ENCODE measurements around the gene HMG20A. TPM values are rescaled to one million over a fixed set of nuclear protein-coding genes. Genes with fewer than 3 reads are reported as not detected.

Gene HMG20A
- total RNA-seq, 1 experiment from 2014 or later: 62.2 TPM

DNA sequence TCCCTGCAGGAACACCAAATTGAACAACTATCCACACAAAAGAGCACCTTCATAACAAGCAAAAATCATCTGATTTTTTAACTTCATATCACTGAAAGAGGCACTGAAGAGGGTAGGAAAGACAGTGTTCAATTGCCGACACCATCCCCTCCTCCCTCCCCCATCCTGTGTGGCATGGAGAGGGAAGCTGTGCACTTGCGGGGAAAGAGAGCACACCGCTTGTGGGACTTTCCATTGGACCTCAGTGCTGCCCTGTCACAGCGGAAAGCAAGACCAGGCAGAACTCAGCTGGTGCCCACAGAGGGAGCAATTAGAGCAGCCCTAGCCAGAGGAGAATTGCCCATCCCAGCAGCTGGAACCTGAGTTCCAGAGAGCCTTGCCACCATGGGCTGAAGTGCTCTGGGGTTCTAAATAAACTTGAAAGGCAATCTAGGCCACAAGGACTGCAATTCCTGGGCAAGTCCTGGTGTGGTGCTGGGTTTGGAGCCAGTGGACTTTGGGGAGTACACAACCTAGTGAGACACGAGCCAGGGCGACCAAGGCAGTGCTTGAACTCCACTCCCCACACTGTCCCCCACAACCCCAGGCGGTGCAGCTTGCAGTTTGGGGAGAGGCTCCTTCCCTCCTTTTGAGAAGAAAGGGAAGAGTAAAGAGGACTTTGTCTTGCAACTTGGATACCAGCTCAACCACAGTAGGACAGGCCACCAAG, 27.8 kb upstream of the HMG20A start:
- H3K27ac Mint-ChIP-seq: no peak overlapping the region
- peaks cover 4% of the 10 kb centered on the region for H3K4me1 Mint-ChIP-seq
- no peak overlapping the region for H3K4me3 Mint-ChIP-seq
- TF ChIP-seq CREB1 (CRISPR knock-in tag; IDR thresholded peaks at IDR 0.05) (no peak), SMAD4 (CRISPR knock-in tag; IDR thresholded peaks at IDR 0.05) (no peak), HMGA2 (CRISPR knock-in tag; IDR thresholded peaks at IDR 0.05) (no peak), ZNF423 (CRISPR knock-in tag; IDR thresholded peaks at IDR 0.05) (no peak), ZNF416 (CRISPR knock-in tag; IDR thresholded peaks at IDR 0.05) (no peak), RORB (CRISPR knock-in tag; IDR thresholded peaks at IDR 0.05) (no peak), ZNF317 (CRISPR knock-in tag; IDR thresholded peaks at IDR 0.05; ENCODE audit: borderline replicate concordance, low read depth) (no peak)
- TF ChIP-seq, protein P1, sequence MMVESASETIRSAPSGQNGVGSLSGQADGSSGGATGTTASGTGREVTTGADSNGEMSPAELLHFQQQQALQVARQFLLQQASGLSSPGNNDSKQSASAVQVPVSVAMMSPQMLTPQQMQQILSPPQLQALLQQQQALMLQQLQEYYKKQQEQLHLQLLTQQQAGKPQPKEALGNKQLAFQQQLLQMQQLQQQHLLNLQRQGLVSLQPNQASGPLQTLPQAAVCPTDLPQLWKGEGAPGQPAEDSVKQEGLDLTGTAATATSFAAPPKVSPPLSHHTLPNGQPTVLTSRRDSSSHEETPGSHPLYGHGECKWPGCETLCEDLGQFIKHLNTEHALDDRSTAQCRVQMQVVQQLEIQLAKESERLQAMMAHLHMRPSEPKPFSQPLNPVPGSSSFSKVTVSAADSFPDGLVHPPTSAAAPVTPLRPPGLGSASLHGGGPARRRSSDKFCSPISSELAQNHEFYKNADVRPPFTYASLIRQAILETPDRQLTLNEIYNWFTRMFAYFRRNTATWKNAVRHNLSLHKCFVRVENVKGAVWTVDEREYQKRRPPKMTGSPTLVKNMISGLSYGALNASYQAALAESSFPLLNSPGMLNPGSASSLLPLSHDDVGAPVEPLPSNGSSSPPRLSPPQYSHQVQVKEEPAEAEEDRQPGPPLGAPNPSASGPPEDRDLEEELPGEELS (CRISPR knock-in tag; IDR thresholded peaks at IDR 0.05): no peak
- TF ChIP-seq, protein P2, sequence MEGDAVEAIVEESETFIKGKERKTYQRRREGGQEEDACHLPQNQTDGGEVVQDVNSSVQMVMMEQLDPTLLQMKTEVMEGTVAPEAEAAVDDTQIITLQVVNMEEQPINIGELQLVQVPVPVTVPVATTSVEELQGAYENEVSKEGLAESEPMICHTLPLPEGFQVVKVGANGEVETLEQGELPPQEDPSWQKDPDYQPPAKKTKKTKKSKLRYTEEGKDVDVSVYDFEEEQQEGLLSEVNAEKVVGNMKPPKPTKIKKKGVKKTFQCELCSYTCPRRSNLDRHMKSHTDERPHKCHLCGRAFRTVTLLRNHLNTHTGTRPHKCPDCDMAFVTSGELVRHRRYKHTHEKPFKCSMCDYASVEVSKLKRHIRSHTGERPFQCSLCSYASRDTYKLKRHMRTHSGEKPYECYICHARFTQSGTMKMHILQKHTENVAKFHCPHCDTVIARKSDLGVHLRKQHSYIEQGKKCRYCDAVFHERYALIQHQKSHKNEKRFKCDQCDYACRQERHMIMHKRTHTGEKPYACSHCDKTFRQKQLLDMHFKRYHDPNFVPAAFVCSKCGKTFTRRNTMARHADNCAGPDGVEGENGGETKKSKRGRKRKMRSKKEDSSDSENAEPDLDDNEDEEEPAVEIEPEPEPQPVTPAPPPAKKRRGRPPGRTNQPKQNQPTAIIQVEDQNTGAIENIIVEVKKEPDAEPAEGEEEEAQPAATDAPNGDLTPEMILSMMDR (IDR thresholded peaks at IDR 0.05): no peak
- TF ChIP-seq, protein P3, sequence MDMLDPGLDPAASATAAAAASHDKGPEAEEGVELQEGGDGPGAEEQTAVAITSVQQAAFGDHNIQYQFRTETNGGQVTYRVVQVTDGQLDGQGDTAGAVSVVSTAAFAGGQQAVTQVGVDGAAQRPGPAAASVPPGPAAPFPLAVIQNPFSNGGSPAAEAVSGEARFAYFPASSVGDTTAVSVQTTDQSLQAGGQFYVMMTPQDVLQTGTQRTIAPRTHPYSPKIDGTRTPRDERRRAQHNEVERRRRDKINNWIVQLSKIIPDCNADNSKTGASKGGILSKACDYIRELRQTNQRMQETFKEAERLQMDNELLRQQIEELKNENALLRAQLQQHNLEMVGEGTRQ (CRISPR knock-in tag; IDR thresholded peaks at IDR 0.05): no peak
- TF ChIP-seq, protein P4, sequence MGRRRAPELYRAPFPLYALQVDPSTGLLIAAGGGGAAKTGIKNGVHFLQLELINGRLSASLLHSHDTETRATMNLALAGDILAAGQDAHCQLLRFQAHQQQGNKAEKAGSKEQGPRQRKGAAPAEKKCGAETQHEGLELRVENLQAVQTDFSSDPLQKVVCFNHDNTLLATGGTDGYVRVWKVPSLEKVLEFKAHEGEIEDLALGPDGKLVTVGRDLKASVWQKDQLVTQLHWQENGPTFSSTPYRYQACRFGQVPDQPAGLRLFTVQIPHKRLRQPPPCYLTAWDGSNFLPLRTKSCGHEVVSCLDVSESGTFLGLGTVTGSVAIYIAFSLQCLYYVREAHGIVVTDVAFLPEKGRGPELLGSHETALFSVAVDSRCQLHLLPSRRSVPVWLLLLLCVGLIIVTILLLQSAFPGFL (CRISPR knock-in tag; IDR thresholded peaks at IDR 0.05; ENCODE audit: borderline replicate concordance): no peak
- TF ChIP-seq, protein P5, sequence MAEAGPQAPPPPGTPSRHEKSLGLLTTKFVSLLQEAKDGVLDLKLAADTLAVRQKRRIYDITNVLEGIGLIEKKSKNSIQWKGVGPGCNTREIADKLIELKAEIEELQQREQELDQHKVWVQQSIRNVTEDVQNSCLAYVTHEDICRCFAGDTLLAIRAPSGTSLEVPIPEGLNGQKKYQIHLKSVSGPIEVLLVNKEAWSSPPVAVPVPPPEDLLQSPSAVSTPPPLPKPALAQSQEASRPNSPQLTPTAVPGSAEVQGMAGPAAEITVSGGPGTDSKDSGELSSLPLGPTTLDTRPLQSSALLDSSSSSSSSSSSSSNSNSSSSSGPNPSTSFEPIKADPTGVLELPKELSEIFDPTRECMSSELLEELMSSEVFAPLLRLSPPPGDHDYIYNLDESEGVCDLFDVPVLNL (CRISPR knock-in tag; IDR thresholded peaks at IDR 0.05; ENCODE audit: borderline replicate concordance, low read depth): no peak
- H3K27me3 Mint-ChIP-seq (ENCODE audit: low read depth): no peaks in the 10 kb centered on the region
- DNase-seq (ENCODE audit: low spot score) (no peak), ATAC-seq (peak; percentile 60; the same call in 1 of the 2 replicates)
- ChIA-PET POLR2A (no interaction called here), CTCF (interaction anchor here (1.3 kb wide), 1 partner anchor 150 kb away, joined by 3 read pairs; no protein-coding TSS in a partner anchor)
- peaks cover 22% of the 10 kb centered on the region for H3K9me3 Mint-ChIP-seq
- H3K36me3 Mint-ChIP-seq: peaks cover 22% of the 10 kb centered on the region

DNA sequence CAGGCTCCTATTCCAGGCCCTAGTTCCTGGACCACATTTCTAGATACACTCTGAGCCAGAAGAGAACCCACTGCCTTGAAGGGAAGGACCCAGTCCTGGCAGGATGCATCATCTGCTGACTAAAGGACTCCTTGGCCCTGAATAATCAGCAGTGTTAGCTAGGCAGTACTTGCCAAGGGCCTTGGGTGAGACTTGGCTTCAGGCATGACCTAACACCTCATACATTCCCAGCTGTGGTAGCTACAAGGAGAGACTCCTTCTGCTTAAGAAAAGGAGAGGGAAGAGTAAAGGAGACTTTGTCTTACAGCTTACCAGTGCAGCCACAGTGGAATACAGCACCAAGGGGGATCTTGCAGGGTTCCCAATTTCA, 27.2 kb upstream of the HMG20A start:
- H3K4me3 Mint-ChIP-seq: no peak overlapping the region
- ChIA-PET CTCF (interaction anchor here (1.3 kb wide), 1 partner anchor 150 kb away, joined by 3 read pairs; no protein-coding TSS in a partner anchor), POLR2A (no interaction called here)
- H3K27me3 Mint-ChIP-seq (ENCODE audit: low read depth): no peaks in the 10 kb centered on the region
- peak overlapping the region; percentile 3; the same call in 1 of the 2 replicates for H3K27ac Mint-ChIP-seq
- no peak for ATAC-seq
- DNase-seq (ENCODE audit: low spot score): no peak
- peaks cover 27% of the 10 kb centered on the region for H3K9me3 Mint-ChIP-seq
- H3K4me1 Mint-ChIP-seq: peaks cover 4% of the 10 kb centered on the region
- peaks cover 27% of the 10 kb centered on the region for H3K36me3 Mint-ChIP-seq
- TF ChIP-seq, protein P6, sequence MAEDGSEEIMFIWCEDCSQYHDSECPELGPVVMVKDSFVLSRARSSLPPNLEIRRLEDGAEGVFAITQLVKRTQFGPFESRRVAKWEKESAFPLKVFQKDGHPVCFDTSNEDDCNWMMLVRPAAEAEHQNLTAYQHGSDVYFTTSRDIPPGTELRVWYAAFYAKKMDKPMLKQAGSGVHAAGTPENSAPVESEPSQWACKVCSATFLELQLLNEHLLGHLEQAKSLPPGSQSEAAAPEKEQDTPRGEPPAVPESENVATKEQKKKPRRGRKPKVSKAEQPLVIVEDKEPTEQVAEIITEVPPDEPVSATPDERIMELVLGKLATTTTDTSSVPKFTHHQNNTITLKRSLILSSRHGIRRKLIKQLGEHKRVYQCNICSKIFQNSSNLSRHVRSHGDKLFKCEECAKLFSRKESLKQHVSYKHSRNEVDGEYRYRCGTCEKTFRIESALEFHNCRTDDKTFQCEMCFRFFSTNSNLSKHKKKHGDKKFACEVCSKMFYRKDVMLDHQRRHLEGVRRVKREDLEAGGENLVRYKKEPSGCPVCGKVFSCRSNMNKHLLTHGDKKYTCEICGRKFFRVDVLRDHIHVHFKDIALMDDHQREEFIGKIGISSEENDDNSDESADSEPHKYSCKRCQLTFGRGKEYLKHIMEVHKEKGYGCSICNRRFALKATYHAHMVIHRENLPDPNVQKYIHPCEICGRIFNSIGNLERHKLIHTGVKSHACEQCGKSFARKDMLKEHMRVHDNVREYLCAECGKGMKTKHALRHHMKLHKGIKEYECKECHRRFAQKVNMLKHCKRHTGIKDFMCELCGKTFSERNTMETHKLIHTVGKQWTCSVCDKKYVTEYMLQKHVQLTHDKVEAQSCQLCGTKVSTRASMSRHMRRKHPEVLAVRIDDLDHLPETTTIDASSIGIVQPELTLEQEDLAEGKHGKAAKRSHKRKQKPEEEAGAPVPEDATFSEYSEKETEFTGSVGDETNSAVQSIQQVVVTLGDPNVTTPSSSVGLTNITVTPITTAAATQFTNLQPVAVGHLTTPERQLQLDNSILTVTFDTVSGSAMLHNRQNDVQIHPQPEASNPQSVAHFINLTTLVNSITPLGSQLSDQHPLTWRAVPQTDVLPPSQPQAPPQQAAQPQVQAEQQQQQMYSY (CRISPR knock-in tag; IDR thresholded peaks at IDR 0.05): no peak
- TF ChIP-seq, protein P1 (CRISPR knock-in tag; IDR thresholded peaks at IDR 0.05): no peak
- TF ChIP-seq, protein P7, sequence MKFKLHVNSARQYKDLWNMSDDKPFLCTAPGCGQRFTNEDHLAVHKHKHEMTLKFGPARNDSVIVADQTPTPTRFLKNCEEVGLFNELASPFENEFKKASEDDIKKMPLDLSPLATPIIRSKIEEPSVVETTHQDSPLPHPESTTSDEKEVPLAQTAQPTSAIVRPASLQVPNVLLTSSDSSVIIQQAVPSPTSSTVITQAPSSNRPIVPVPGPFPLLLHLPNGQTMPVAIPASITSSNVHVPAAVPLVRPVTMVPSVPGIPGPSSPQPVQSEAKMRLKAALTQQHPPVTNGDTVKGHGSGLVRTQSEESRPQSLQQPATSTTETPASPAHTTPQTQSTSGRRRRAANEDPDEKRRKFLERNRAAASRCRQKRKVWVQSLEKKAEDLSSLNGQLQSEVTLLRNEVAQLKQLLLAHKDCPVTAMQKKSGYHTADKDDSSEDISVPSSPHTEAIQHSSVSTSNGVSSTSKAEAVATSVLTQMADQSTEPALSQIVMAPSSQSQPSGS (CRISPR knock-in tag; IDR thresholded peaks at IDR 0.05; ENCODE audit: borderline replicate concordance, low read depth): no peak
- TF ChIP-seq TCF7 (CRISPR knock-in tag; IDR thresholded peaks at IDR 0.05; ENCODE audit: low read depth) (no peak), MXD4 (CRISPR knock-in tag; IDR thresholded peaks at IDR 0.05; ENCODE audit: borderline replicate concordance) (no peak), ZNF121 (CRISPR knock-in tag; IDR thresholded peaks at IDR 0.05) (no peak), OVOL2 (CRISPR knock-in tag; IDR thresholded peaks at IDR 0.05; ENCODE audit: borderline replicate concordance) (no peak), TEAD1 (CRISPR knock-in tag; IDR thresholded peaks at IDR 0.05) (no peak), FOXJ3 (CRISPR knock-in tag; IDR thresholded peaks at IDR 0.05; ENCODE audit: borderline replicate concordance) (no peak)

Measured in WTC11 (cell line).